Natural killer cell treated with Interleukin-12 subunit alpha and Interleukin-12 subunit beta and Interleukin-15 and Interleukin-18, amount 100 ng/mL, for 72 hours (primary cell): ENCODE results near the gene LSP1. TPM values are rescaled to one million over a fixed set of nuclear protein-coding genes. Genes with fewer than 3 reads are reported as not detected.

Experiments
- ATAC-seq, 2 donors: fragments of 150-1000 bp; cut with Tn5 transposase in 1 of 2; sonication (Bioruptor Pico), chemical (Tn5 transposase) in 1 of 2; 2 replicates each; pipeline ENCODE4 v1.10.0; 2021
- DNase-seq: peaks from one replicate; pipeline ENCODE4 v3.0.0; 2022; ENCODE audit warnings: low spot score
- H3K27ac Mint-ChIP-seq, 2 donors: 1 replicate in 1 of 2; 2 replicates in 1 of 2; pipeline ENCODE4 v1.8.0; 2022; ENCODE audit warnings: mixed read lengths in 2 of 2, mild to moderate bottlenecking in 1 of 2, moderate library complexity in 1 of 2
- H3K27me3 Mint-ChIP-seq, 2 donors: 1 replicate in 1 of 2; 2 replicates in 1 of 2; pipeline ENCODE4 v1.8.0; 2022; ENCODE audit warnings: mixed read lengths in 2 of 2
- H3K36me3 Mint-ChIP-seq: one replicate; pipeline ENCODE4 v1.8.0; 2022; ENCODE audit warnings: mixed read lengths
- H3K4me1 Mint-ChIP-seq, 2 donors: 1 replicate in 1 of 2; 2 replicates in 1 of 2; pipeline ENCODE4 v1.8.0; 2022; ENCODE audit warnings: low read depth in 2 of 2, mixed read lengths in 2 of 2, mild to moderate bottlenecking in 1 of 2
- H3K4me3 Mint-ChIP-seq: one replicate; pipeline ENCODE4 v1.8.0; 2022; ENCODE audit warnings: mixed read lengths
- H3K9me3 Mint-ChIP-seq: 2 replicates; pipeline ENCODE4 v1.8.0; 2022; ENCODE audit warnings: mixed read lengths
- total RNA-seq, 2 donors: library from RNA; stranded (reverse); gene quantifications; one replicate each; pipeline ENCODE4 v1.2.3, GENCODE V29; 2022

Gene LSP1
- total RNA-seq, 2 donors from 2014 or later, result 240 to 358 TPM

DNA sequence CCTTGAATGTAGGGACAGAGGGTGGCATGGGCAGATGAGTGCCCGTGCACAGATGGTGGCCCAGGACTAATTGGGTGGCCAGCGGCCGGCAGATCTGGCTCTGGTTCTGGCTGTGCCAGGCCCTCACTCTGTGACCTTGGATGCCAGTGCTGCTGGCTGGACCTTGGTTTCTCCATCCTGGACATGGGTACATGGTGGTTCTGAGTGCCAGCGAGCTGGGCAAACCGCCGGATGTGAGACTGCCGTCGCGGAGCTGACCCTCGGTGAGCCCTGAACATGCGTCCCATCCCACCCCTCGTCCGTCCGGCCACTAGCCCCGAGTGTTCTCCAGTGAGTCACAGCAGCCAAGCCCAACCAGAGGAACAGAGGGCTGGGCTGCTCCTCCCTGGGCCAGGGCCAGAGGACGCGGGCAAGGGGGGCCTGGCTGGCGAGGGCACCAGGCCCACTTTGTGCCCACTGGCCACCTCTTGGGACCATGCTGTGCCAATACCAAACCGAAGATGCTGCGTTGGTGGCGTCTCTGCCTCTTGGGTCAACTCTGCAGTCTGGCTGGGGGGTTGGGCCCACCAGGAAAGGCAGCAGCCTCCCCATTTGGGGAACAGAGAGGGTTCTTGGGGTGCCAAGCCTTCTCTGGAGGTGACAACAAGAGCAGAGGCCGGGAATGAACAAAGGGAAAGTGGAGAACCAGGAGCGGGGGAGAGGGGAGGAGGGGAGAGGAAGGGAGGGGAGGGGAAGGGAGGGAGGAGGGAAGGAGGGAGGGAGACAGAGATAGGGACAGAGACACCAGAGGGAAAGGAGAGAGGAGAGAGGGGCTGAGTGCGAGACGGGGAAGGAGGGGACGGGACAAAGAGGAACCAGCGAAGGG lies 10.7 kb downstream of the LSP1 start:
- Mint-ChIP-seq H3K27me3 (no peaks in the 10 kb centered on the region), H3K4me3 (no peak overlapping the region), H3K9me3 (no peaks in the 10 kb centered on the region), H3K4me1 (peaks cover 9 to 17% of the 10 kb centered on the region in 2 donors), H3K27ac (peak overlapping the region in 1 of 2 donors; percentile 14), H3K36me3 (no peaks in the 10 kb centered on the region)
- DNase-seq, result no peak
- peak in 1 of 2 donors; percentile 28 for ATAC-seq

DNA sequence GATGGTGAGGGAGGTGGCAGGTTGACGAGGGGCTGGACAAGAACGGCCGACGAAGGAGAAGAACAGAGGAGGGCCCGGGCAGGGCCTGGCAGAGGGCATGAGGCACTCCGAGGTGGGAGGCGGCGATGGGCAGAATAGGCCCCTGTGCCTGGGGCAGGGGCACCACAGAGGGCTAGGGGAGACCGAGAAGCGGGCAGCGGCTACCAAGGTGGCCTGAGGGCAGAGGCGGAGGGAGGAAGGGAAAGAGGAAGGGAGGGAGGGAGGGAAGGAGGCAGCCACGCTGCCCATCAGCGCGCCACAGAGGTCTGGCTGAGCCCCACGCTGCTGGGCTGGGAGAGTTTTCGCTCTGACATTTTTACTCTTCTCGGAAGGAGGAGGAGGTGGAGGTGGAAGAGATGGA lies 11.3 kb downstream of the LSP1 start:
- Mint-ChIP-seq H3K36me3 (no peaks in the 10 kb centered on the region), H3K4me3 (no peak overlapping the region), H3K4me1 (peaks cover 15 to 23% of the 10 kb centered on the region in 2 donors), H3K9me3 (no peaks in the 10 kb centered on the region), H3K27me3 (no peaks in the 10 kb centered on the region), H3K27ac (no peak overlapping the region)
- ATAC-seq (no peak), DNase-seq (no peak)

DNA sequence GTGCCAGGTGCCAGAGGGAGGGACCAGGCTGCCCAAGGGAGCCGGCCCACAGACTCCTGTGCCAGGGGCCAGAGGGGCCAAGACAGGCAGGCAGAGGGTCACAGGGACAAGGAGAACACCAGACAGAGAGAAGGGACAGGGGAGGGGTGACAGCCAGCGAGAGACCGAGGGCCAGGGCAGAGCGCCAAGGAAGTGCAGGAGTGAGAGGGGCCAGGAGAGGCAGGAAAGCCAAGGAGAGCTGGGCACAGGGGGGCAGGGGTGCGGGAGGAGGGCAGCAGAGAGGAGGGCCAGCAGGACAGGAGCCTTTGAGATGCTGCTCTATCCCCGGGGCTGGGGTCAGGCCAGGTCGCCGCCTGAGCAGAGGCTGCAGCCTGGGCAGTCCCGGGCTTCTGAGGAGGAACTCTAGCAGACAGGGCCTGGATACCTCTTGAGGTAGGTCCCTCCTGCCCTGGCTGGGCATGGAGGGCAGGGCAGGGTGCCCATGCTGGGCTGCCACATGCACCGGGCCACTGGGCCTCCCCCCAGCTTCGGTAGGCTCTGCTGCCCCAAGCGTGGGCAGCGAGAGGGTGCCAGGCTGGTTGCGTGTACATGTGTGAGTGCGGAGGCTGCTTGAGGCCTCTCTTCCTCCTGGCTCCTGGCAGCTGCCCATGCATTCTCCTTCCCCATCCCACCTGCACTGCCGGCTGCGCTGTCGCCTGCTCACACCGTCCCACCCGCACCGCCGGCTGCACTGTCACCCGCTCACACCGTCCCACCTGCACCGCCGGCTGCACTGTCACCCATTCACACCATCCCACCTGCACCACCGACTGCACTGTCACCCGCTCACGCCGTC lies 12.2 kb downstream of the LSP1 start:
- Mint-ChIP-seq H3K27ac (no peak overlapping the region), H3K4me3 (no peak overlapping the region), H3K27me3 (no peaks in the 10 kb centered on the region), H3K4me1 (peaks cover 23 to 27% of the 10 kb centered on the region in 2 donors), H3K36me3 (no peaks in the 10 kb centered on the region), H3K9me3 (no peaks in the 10 kb centered on the region)
- DNase-seq (no peak), ATAC-seq (no peak)

DNA sequence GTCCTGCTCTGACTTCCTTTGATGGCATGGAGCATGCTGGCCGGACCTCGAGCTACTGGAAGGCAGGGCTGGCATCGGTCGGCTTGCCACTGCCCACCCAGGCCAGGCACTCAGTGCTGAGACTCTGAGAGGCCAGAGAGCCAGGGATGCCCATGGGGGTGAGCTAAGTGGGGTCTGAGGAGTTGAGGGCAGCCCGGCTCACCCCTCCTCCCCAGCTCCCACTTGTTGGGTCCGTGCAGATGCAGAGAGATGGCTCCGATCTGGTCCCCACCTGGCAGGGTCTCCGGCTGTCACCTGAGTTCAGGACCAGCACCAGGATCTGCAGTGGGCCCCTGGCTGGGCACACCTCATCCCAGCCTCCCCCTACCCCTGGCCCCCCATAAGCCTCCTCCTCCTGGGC lies 13.3 kb downstream of the LSP1 start:
- Mint-ChIP-seq H3K36me3 (no peaks in the 10 kb centered on the region), H3K4me1 (peaks cover 35 to 37% of the 10 kb centered on the region in 2 donors), H3K4me3 (no peak overlapping the region), H3K27me3 (no peaks in the 10 kb centered on the region), H3K9me3 (no peaks in the 10 kb centered on the region), H3K27ac (no peak overlapping the region)
- DNase-seq (no peak), ATAC-seq (no peak)

DNA sequence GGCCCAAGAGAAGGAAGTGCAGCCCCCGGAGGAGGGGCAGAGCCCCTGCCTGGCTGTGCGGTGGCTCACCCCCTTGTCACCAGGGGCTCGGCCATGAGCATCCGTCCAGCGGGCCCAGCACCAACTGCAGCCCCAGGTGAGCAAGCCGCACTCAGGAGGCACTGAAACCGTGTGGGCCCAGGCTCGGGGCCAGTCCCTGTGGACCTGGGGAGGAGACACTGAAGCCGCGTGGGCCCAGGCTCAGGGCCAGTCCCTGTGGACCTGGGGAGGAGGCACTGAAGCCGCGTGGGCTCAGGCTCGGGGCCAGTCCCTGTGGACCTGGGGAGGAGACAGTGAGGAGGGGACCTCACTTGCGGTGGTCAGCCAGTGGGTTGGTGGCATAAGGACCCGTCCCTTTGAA lies 13.9 kb downstream of the LSP1 start:
- H3K4me1 Mint-ChIP-seq, result peaks cover 35 to 39% of the 10 kb centered on the region in 2 donors
- no peak for ATAC-seq
- no peak overlapping the region for H3K27ac Mint-ChIP-seq

DNA sequence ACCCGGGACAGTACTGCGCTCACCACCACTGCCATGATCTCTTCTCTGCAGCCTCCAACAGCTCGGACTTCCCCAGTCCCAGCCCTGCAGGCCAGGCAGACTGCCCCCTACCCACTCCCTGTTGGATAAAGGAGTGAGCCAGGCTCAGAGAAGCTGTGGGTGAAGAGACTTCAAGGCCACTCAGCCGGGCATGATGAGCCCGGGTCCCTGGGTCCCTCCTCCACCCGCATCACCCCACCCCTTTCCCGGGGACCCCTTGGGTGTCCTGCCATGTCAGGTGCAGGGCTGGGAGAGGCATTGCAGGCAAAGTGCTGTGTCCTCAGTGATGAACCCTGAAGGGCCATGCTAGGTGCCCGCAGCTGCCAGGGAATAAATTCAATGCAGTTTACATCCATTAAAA lies 14.5 kb downstream of the LSP1 start:
- H3K27me3 Mint-ChIP-seq, result no peaks in the 10 kb centered on the region
- H3K9me3 Mint-ChIP-seq, result no peaks in the 10 kb centered on the region
- no peaks in the 10 kb centered on the region for H3K36me3 Mint-ChIP-seq
- H3K4me1 Mint-ChIP-seq, result peaks cover 35 to 42% of the 10 kb centered on the region in 2 donors
- no peak for ATAC-seq
- H3K27ac Mint-ChIP-seq, result no peak overlapping the region
- DNase-seq, result no peak
- no peak overlapping the region for H3K4me3 Mint-ChIP-seq

More for the DNA sequence above, 13.9 kb downstream of the LSP1 start:
- Mint-ChIP-seq H3K36me3 (no peaks in the 10 kb centered on the region), H3K9me3 (no peaks in the 10 kb centered on the region), H3K27me3 (no peaks in the 10 kb centered on the region), H3K4me3 (no peak overlapping the region)
- DNase-seq, result no peak

DNA sequence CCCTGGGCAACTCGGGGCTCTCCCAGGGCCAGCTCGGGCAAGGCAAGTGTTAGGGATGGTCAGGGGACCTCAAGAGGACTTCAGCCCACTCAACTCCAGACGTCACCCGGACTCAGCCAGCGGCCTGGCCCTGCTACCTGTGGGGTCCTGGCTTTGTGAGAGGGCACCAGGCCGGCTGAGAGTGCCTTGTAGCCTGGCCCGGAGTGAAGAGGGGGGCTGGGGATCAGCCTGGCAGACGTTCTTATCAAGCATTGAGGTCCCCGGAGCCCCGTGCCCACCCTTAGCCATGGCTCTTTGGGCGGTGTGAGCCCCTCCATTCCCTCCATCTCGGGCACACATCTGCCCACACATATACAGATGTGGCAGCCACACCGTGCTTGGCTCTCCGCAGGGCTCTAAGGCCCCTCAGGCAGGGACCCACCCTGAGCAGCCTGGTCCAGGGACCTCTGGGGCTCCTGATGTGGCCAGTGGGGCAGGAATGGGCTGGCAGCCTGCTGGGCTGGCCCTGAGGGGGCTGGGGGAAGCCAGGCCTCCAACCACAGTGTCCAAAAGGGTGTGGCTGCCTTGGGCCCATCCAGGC lies 15.3 kb downstream of the LSP1 start:
- Mint-ChIP-seq H3K4me1 (peaks cover 35 to 45% of the 10 kb centered on the region in 2 donors), H3K4me3 (no peak overlapping the region), H3K27me3 (no peaks in the 10 kb centered on the region), H3K9me3 (no peaks in the 10 kb centered on the region), H3K36me3 (no peaks in the 10 kb centered on the region), H3K27ac (no peak overlapping the region)
- DNase-seq (no peak), ATAC-seq (no peak)

DNA sequence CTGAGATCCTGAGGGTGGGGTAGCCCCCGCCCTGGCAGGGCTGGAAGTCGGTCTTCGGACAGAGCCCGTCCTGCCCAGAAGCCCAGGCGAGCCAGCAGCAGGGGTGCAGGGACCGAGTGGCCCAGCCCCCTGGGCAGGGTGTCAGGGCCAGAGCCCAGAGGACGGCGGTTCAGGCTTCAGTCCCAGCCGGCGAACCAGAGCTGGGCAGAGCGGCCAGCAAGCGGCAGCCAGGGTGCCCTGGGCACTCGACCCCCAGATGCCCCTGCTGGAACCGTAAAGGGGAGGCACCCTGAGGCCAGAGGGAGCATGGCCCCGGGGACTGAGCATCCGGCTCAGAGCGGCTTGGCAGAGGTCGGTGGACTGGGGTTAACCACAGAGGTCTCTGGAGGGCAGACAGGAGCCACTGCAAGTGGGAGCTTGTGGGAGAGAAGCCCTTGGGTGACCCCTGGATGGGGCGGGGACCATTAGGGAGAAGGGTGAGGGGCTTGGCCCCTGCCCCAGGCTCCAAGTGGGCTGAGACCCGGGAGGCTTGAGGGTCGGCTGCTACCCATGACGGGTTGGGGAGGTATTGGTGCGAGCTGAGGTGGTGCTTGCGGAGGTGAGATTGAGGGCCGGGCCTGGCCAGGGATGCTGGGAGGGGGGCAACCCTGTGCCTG lies 15.9 kb downstream of the LSP1 start:
- ATAC-seq (no peak), DNase-seq (no peak)
- Mint-ChIP-seq H3K27me3 (no peaks in the 10 kb centered on the region), H3K4me1 (peaks cover 35 to 50% of the 10 kb centered on the region in 2 donors), H3K9me3 (no peaks in the 10 kb centered on the region), H3K36me3 (no peaks in the 10 kb centered on the region), H3K27ac (peak overlapping the region in 1 of 2 donors; percentile 38), H3K4me3 (peak overlapping the region; percentile 19)

DNA sequence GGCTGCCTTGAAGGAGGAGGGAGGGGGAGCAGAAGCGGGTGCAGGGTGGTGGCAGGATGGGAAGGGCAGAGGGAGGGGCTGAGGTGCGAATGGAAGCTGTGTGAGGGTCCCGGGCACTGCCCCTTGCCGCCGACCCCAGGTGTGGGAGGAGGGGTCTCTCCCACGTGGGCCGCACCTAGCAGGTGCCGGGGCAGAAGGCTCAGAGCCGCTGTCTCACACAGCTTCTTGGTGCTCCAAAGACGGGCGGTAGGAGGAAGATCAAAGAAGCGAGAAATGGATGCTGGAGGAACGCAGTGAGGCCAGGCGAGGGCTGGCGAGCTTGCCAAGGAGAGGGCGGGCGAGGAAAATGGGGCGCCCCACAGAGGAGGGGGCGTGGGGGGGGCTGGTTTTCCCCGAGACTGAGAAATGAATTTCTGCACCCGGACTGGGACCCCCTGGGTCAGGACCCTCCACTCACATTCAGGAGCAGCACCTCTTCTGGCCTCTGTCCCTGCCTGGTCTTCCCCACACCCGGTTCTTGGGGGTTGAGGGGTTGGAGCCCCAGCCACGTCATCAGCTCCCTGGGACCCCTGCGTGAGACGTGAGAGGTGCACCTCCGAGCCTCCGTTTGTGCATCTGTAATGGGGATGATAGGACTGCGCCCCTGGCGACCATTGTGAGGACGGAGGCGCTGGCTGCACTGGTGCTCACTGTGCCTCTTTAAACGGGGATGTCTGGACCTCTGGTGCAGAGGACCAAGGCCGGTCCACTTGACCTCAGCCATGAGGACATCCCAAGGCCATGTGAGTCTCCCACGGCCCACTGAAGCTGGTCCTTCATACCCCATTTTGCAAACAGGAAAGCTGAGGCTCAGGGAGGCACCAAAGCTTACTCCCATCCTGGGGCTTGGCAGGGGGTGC lies 16.8 kb downstream of the LSP1 start:
- Mint-ChIP-seq H3K4me1 (peaks cover 35 to 47% of the 10 kb centered on the region in 2 donors), H3K9me3 (no peaks in the 10 kb centered on the region), H3K36me3 (no peaks in the 10 kb centered on the region), H3K27me3 (no peaks in the 10 kb centered on the region), H3K27ac (peak overlapping the region; percentile 38 to 76), H3K4me3 (peak overlapping the region; percentile 19)
- ATAC-seq, result no peak
- DNase-seq, result no peak

DNA sequence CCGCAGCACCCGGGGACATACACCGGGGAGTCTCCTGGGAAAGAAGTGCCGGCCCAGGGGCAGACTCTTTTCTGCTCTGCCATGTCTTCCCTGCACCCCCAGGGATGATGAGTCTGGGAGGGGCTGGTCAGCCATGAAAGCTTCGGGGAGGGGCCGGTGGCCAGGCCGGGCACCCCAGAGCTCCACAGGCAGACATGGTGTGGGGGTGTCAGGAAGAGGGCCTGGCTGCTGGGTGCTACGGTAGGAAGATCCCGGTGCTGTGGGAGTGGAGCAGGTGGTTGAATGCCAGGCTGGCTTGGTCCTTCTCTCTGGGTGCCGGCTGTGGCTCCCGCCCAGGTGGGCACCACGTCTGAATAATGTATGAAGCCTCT lies 17.4 kb downstream of the LSP1 start:
- no peaks in the 10 kb centered on the region for H3K9me3 Mint-ChIP-seq
- H3K4me3 Mint-ChIP-seq, result peak overlapping the region; percentile 69
- no peaks in the 10 kb centered on the region for H3K27me3 Mint-ChIP-seq
- no peak for DNase-seq
- no peak for ATAC-seq
- peak overlapping the region; percentile 62 to 76 for H3K27ac Mint-ChIP-seq
- no peaks in the 10 kb centered on the region for H3K36me3 Mint-ChIP-seq
- peaks cover 35 to 49% of the 10 kb centered on the region in 2 donors for H3K4me1 Mint-ChIP-seq

DNA sequence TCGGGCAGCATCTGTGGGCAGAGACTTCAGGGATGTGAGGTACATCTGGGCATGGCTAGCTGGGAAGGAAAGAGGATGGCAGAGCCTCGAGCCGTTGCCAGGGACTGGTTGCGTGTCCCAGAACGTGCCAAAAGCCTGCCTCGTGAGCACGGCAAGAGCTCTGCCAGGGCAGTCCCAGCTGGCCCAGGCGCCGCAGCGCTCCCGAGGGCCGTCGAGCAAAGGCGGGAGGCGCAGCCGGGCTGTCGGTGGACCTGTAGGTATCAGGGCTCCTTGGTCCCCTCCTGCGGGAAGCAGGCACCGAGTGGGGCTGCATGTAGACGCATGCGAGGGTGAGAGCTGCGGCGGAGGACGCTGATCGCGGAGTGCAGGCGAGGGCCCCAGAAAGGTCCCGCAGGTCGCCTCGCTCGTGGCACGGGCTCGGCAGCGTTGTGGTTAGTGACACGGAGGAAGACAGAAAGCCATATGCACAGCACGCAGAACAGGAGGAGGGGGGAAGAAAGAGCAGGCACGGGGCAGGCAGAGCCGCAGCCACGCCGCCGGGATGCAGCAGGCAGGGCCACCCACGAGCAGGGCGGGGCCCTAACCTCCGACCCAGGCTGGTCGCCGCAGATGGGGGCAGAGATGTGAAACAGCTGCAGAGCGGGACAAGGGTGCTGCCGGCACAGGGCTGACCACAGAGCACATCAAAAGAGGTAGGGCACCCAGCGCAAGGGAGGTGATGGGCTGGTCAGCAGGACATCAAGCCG lies 18.0 kb downstream of the LSP1 start:
- H3K36me3 Mint-ChIP-seq, result no peaks in the 10 kb centered on the region
- peak overlapping the region; percentile 69 for H3K4me3 Mint-ChIP-seq
- peak overlapping the region; percentile 62 to 76 for H3K27ac Mint-ChIP-seq
- H3K27me3 Mint-ChIP-seq, result no peaks in the 10 kb centered on the region
- ATAC-seq, result peak; percentile 78 to 83
- DNase-seq, result no peak
- H3K9me3 Mint-ChIP-seq, result no peaks in the 10 kb centered on the region
- H3K4me1 Mint-ChIP-seq, result peaks cover 31 to 47% of the 10 kb centered on the region in 2 donors

DNA sequence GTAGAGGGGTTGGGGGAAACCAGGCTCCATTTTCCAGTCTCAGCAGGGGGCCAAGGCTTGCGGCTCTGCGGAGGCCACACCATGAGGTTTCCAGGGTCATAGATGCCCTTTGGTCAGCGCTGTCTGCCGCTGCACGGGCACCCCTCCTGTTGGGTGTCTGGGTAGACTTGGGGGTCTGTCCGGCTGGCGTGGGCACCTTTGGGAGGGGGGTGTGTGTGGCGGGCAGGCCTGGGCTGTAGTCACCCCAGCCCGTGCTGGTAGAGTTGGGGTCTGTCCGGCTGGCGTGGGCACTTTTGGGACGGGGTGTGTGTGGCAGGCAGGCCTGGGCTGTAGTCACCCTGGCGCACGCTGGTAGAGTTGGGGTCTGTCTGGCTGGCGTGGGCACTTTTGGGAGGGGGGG lies 18.6 kb downstream of the LSP1 start:
- ATAC-seq (no peak), DNase-seq (no peak)
- peaks cover 31 to 49% of the 10 kb centered on the region in 2 donors for H3K4me1 Mint-ChIP-seq
- no peaks in the 10 kb centered on the region for H3K36me3 Mint-ChIP-seq
- H3K27ac Mint-ChIP-seq, result peak overlapping the region in 1 of 2 donors; percentile 62
- H3K27me3 Mint-ChIP-seq, result no peaks in the 10 kb centered on the region
- H3K4me3 Mint-ChIP-seq, result no peak overlapping the region
- H3K9me3 Mint-ChIP-seq, result no peaks in the 10 kb centered on the region
